ENCODE measurements around the gene FAM181A. TPM values are rescaled to one million over a fixed set of nuclear protein-coding genes. Genes with fewer than 3 reads are reported as not detected.

Gene FAM181A
- total RNA-seq, 1 experiment from 2014 or later = not detected

DNA sequence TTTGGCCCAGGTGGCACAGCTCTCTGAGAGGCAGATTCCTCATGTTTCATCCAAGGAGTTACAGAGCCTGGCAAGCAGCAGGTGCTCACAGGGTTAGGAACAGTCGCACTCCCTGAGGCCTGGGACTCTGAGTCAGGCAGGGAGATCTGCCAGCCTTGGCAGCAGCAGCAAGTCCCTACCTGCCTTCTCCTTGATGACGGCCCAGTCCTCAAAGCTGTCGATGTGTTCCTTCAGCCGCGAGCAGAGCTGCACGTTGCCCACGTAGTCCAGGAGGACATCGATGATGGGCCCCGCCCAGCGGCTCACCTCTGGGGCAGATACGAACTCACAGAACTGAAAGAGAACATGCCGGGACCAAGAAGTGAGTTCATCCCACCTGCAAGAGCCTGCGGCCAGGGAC lies 10.4 kb downstream of the FAM181A start:
- Histone ChIP-seq H2BK120ac (ENCODE audit: low read depth, low read length, poor library complexity, severe bottlenecking) (no peak overlapping the region), H4K5ac (ENCODE audit: insufficient read length, low read depth, low read length) (no peak overlapping the region), H2AK5ac (ENCODE audit: insufficient read length, low read length) (no peak overlapping the region), H2BK15ac (ENCODE audit: low read depth, low read length) (no peak overlapping the region), H3K18ac (ENCODE audit: insufficient read length, low read depth, low read length) (no peak overlapping the region), H3K23ac (ENCODE audit: insufficient read length, low read depth, low read length) (no peak overlapping the region), H2BK5ac (ENCODE audit: insufficient read length, low read length) (no peak overlapping the region), H3K56ac (ENCODE audit: insufficient read length, low read depth, low read length) (no peak overlapping the region), H3K9me3 (ENCODE audit: control insufficient read depth, low read depth, low read length) (no peaks in the 10 kb centered on the region), H4K91ac (ENCODE audit: insufficient read length, low read depth, low read length) (no peak overlapping the region), H3K23me2 (ENCODE audit: insufficient read length, low read depth, low read length, poor library complexity, severe bottlenecking) (no peaks in the 10 kb centered on the region), H3K9ac (ENCODE audit: extremely low read depth, insufficient read length, low read length) (no peak overlapping the region), H2AFZ (ENCODE audit: low read length) (no peak overlapping the region), H3K27me3 (ENCODE audit: insufficient read depth, low read length) (peaks cover 5% of the 10 kb centered on the region; the same call in 1 of the 2 replicates), H2BK12ac (ENCODE audit: insufficient read length, low read depth, low read length) (no peak overlapping the region), H2BK20ac (ENCODE audit: low read depth, low read length, poor library complexity, severe bottlenecking) (no peak overlapping the region), H3K4me2 (ENCODE audit: insufficient read depth, insufficient read length, low read length) (no peak overlapping the region), H3K4me1 (ENCODE audit: insufficient read depth, low read length) (no peaks in the 10 kb centered on the region; the same call in 1 of the 2 replicates), H3K14ac (ENCODE audit: insufficient read depth, low read length) (no peak overlapping the region), H4K8ac (replicated peaks; ENCODE audit: insufficient read length, low read depth, low read length) (no peak overlapping the region), H3K4ac (ENCODE audit: low read depth, low read length) (no peak overlapping the region), H3K27ac (ENCODE audit: insufficient read length, low read depth, low read length) (no peak overlapping the region), H4K20me1 (ENCODE audit: control insufficient read depth, insufficient read depth, insufficient read length) (no peaks in the 10 kb centered on the region), H3K79me1 (ENCODE audit: insufficient read depth, low read depth, low read length, poor library complexity, severe bottlenecking) (no peaks in the 10 kb centered on the region), H3T11ph (ENCODE audit: low read length) (no peak overlapping the region), H3K79me2 (ENCODE audit: insufficient read depth, low read length) (no peaks in the 10 kb centered on the region)
- TF ChIP-seq, protein P1, sequence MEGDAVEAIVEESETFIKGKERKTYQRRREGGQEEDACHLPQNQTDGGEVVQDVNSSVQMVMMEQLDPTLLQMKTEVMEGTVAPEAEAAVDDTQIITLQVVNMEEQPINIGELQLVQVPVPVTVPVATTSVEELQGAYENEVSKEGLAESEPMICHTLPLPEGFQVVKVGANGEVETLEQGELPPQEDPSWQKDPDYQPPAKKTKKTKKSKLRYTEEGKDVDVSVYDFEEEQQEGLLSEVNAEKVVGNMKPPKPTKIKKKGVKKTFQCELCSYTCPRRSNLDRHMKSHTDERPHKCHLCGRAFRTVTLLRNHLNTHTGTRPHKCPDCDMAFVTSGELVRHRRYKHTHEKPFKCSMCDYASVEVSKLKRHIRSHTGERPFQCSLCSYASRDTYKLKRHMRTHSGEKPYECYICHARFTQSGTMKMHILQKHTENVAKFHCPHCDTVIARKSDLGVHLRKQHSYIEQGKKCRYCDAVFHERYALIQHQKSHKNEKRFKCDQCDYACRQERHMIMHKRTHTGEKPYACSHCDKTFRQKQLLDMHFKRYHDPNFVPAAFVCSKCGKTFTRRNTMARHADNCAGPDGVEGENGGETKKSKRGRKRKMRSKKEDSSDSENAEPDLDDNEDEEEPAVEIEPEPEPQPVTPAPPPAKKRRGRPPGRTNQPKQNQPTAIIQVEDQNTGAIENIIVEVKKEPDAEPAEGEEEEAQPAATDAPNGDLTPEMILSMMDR (conservative IDR thresholded peaks at IDR 0.05) = no peak
- peaks cover 39% of the 10 kb centered on the region for H3K27me3 Mint-ChIP-seq (ENCODE audit: low read depth)
- WGBS (ENCODE audit: extremely low coverage, insufficient read length, low lambda C conversion rate) = no CpG with 5 or more reads among the region's 13 CpGs
- H3K4me3 Mint-ChIP-seq = peak overlapping the region in 1 of 2 experiments; percentile 34; a peak in 1 of 5 replicates
- no peak for DNase-seq
- no peaks in the 10 kb centered on the region for H3K9me3 Mint-ChIP-seq
- H3K4me1 Mint-ChIP-seq = peaks cover 18 to 23% of the 10 kb centered on the region in 2 experiments
- H3K36me3 Mint-ChIP-seq (ENCODE audit: insufficient read depth in 1 of 3, low read depth in 3 of 3) = no peaks in the 10 kb centered on the region; a peak in 1 of 7 replicates
- no peak overlapping the region for H3K27ac Mint-ChIP-seq

Data from H9 (cell line).